ENCODE measurements around the gene DHX38.

GRCh38 chr16:72049110-72049509, 44.5 kb upstream of the DHX38 start:
- TF ChIP-seq CTCF (conservative IDR thresholded peaks at IDR 0.05; ENCODE audit: low read length) (no peak), EZH2phosphoT487 (IDR thresholded peaks at IDR 0.05; ENCODE audit: borderline replicate concordance) (no peak)

All from Loucy (cell line).